GM23338 (cell line): Measurements from ENCODE around the gene SAAL1. TPM values are rescaled to one million over a fixed set of nuclear protein-coding genes. Genes with fewer than 3 reads are reported as not detected.
A peak's percentile ranks its signal among the peaks of the same experiment; 100 is the strongest.

ENCODE experiments used
- ATAC-seq: fragments of 200-7000 bp; cut with Tn5 transposase; 3 replicates; pipeline ENCODE4 v1.9.1; 2020
- DNase-seq: peaks from one replicate; pipeline ENCODE4 v3.0.0-alpha.2; 2015; ENCODE audit warnings: low spot score
- H2AFZ ChIP-seq: fragments of 200-600 bp; sonication (generic); 2 replicates; pipeline ENCODE4 v1.8.0; 2016; ENCODE audit warnings: antibody characterized with exemption, mild to moderate bottlenecking, moderate library complexity
- H3F3A ChIP-seq: fragments of 200-600 bp; sonication (generic); replicated peaks from 2 replicates; pipeline ENCODE4 v1.8.0; 2017; ENCODE audit warnings: antibody characterized with exemption, mixed run types, low read depth
- H3K27ac ChIP-seq: fragments of 200-600 bp; sonication (generic); 2 replicates; pipeline ENCODE4 v1.6.1; 2016; ENCODE audit warnings: low read depth
- H3K27me3 ChIP-seq: fragments of 200-600 bp; sonication (generic); 2 replicates; pipeline ENCODE4 v1.8.0; 2016; ENCODE audit warnings: mild to moderate bottlenecking, mixed run types, moderate library complexity; ENCODE audit not compliant: insufficient read depth
- H3K36me3 ChIP-seq: fragments of 200-600 bp; sonication (generic); 2 replicates; pipeline ENCODE4 v1.8.0; 2016; ENCODE audit warnings: mild to moderate bottlenecking; ENCODE audit not compliant: insufficient read depth
- H3K4me1 ChIP-seq: fragments of 200-600 bp; sonication (generic); 2 replicates; pipeline ENCODE4 v1.8.0; 2016; ENCODE audit warnings: mild to moderate bottlenecking, moderate library complexity; ENCODE audit not compliant: insufficient read depth
- H3K4me2 ChIP-seq: fragments of 200-600 bp; sonication (generic); 2 replicates; pipeline ENCODE4 v1.7.1; 2017; ENCODE audit warnings: mixed run types
- H3K4me3 ChIP-seq: fragments of 200-600 bp; sonication (generic); 2 replicates; pipeline ENCODE4 v1.6.1; 2016; ENCODE audit warnings: mixed run types
- H3K79me2 ChIP-seq: fragments of 200-600 bp; sonication (generic); replicated peaks from 2 replicates; pipeline ENCODE4 v1.8.0; 2017; ENCODE audit warnings: mild to moderate bottlenecking; ENCODE audit not compliant: insufficient read depth
- H3K9me2 ChIP-seq: fragments of 200-600 bp; sonication (generic); 2 replicates; pipeline ENCODE4 v1.8.0; 2017; ENCODE audit not compliant: insufficient read depth
- H4K20me1 ChIP-seq: fragments of 200-600 bp; sonication (generic); replicated peaks from 2 replicates; pipeline ENCODE4 v1.8.0; 2017; ENCODE audit warnings: mild to moderate bottlenecking; ENCODE audit not compliant: insufficient read depth
- H3K27ac Mint-ChIP-seq: 2 replicates; pipeline ENCODE4 v1.8.0; 2020; ENCODE audit warnings: inconsistent platforms, mild to moderate bottlenecking, moderate library complexity, mixed read lengths
- H3K27me3 Mint-ChIP-seq: 3 replicates; pipeline ENCODE4 v1.8.0; 2022; ENCODE audit warnings: low read depth, mild to moderate bottlenecking, moderate library complexity, mixed read lengths, inconsistent platforms; ENCODE audit not compliant: insufficient read depth, poor library complexity
- H3K36me3 Mint-ChIP-seq: 3 replicates; pipeline ENCODE4 v1.8.0; 2021; ENCODE audit warnings: low read depth, mild to moderate bottlenecking, inconsistent platforms, moderate library complexity, mixed read lengths
- H3K4me1 Mint-ChIP-seq: 3 replicates; pipeline ENCODE4 v1.8.0; 2020; ENCODE audit warnings: mild to moderate bottlenecking, inconsistent platforms, mixed read lengths
- H3K4me3 Mint-ChIP-seq: 3 replicates; pipeline ENCODE4 v1.8.0; 2021; ENCODE audit warnings: moderate library complexity, mild to moderate bottlenecking, inconsistent platforms, mixed read lengths
- H3K9me3 Mint-ChIP-seq: 3 replicates; pipeline ENCODE4 v1.8.0; 2020; ENCODE audit warnings: moderate library complexity, mild to moderate bottlenecking, inconsistent platforms, mixed read lengths
- EZH2phosphoT487 ChIP-seq: fragments of 200-600 bp; sonication (generic); IDR thresholded peaks from one replicate; pipeline ENCODE4 v1.8.1; 2018; ENCODE audit warnings: antibody characterized with exemption; ENCODE audit not compliant: unreplicated experiment
- JUNB ChIP-seq: IDR thresholded peaks from one replicate; pipeline ENCODE4 v1.6.1; 2016; ENCODE audit warnings: antibody characterized with exemption; ENCODE audit not compliant: unreplicated experiment
- POLR2AphosphoS5 ChIP-seq: IDR thresholded peaks from 2 replicates; pipeline ENCODE4 v1.6.1; 2016; ENCODE audit warnings: antibody characterized with exemption, low read depth
- STAT1 ChIP-seq: IDR thresholded peaks from one replicate; pipeline ENCODE4 v1.6.1; 2016; ENCODE audit warnings: antibody characterized with exemption; ENCODE audit not compliant: unreplicated experiment
- ZNF462 ChIP-seq: fragments of 250-450 bp; sonication (Bioruptor Pico); IDR thresholded peaks from 2 replicates; pipeline ENCODE4 v1.5.0; 2020; ENCODE audit warnings: mild to moderate bottlenecking, moderate library complexity
- polyA plus RNA-seq: library from polyadenylated mRNA; unstranded; fragments of >200 nt; fragmentation: Nextera tagmentation; extraction: Ambion mirVana; gene quantifications from 2 replicates; pipeline ENCODE4 v1.2.1, GENCODE V29; 2016
- total RNA-seq: library from RNA; depleted of rRNA; stranded (reverse); fragments of >200 nt; shearing (Covaris generic); gene quantifications from 2 replicates; pipeline ENCODE4 v1.2.3, GENCODE V29; 2014
- TF ChIP-seq, protein P1 (sequence below): IDR thresholded peaks from one replicate; pipeline ENCODE4 v1.6.1; 2018; ENCODE audit warnings: antibody characterized with exemption; ENCODE audit not compliant: unreplicated experiment
- TF ChIP-seq, protein P2 (sequence below): IDR thresholded peaks from 2 replicates; pipeline ENCODE4 v1.6.1; 2016; ENCODE audit warnings: antibody characterized with exemption

The SAAL1 gene
- total and polyA plus RNA-seq, 2 experiments from 2014 or later: 45.9 to 61.0 TPM

DNA sequence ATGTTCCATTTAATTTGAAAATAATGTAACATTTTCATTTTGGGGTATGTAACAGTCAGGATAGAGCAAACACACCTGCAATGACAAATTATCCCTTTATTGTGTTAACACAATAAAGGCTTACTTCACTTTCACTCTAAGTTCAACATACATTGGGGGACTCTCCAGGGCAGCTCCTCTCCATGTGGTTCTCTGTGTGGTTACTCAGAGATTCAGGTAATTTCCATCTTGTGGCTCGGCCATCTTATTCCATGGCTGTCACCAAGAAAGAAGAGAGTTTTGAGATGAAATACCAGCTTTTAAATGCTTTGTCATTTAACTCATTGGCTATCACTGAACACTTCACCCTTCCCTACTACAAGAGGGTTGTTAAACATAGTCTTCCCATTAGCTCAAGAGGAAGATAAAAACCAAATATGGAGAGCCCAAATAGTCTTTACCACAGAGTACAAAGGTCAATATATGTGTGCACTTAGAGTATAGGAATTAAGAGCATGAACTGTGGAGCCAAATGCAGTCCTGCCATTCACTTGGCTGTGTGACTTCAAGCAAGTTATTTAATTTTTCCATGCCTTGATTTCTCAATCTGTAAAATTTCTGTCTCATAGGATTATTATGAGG lies 49.2 kb downstream of the SAAL1 start (continued):
- TF ChIP-seq, protein P1, sequence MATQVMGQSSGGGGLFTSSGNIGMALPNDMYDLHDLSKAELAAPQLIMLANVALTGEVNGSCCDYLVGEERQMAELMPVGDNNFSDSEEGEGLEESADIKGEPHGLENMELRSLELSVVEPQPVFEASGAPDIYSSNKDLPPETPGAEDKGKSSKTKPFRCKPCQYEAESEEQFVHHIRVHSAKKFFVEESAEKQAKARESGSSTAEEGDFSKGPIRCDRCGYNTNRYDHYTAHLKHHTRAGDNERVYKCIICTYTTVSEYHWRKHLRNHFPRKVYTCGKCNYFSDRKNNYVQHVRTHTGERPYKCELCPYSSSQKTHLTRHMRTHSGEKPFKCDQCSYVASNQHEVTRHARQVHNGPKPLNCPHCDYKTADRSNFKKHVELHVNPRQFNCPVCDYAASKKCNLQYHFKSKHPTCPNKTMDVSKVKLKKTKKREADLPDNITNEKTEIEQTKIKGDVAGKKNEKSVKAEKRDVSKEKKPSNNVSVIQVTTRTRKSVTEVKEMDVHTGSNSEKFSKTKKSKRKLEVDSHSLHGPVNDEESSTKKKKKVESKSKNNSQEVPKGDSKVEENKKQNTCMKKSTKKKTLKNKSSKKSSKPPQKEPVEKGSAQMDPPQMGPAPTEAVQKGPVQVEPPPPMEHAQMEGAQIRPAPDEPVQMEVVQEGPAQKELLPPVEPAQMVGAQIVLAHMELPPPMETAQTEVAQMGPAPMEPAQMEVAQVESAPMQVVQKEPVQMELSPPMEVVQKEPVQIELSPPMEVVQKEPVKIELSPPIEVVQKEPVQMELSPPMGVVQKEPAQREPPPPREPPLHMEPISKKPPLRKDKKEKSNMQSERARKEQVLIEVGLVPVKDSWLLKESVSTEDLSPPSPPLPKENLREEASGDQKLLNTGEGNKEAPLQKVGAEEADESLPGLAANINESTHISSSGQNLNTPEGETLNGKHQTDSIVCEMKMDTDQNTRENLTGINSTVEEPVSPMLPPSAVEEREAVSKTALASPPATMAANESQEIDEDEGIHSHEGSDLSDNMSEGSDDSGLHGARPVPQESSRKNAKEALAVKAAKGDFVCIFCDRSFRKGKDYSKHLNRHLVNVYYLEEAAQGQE: no peak

DNA sequence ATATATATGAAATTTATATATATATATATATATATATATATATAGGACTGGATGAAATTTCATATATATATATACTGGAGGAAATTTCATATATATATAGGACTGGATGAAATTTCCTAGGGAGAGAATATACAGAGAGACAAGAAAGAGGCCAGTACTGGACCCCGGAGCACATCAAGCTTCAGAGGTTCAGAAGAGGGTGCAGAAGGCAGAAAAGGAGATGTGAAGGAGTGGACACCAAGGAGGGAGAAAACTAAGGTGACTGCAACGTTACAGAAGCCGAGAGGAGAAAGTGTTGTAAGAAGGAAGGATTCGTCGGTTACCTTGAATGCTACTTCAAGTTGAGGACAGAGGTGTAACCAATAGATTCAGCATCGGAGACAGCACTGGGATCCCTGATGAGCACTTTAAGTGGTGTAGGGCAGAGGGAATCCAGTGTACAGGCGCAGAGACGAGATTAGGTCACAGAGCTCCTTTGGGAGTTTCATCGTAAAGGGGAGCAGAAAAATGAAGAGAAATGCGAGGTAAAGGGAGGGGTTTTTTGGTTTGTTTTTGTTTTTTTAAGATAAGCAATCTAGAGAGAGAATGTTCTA lies 51.3 kb downstream of the SAAL1 start:
- Histone ChIP-seq H3K79me2 (no peaks in the 10 kb centered on the region), H3K27ac (0 out of 2 replicates have a peak overlapping the region, but pooled peaks have one; percentile 27), H3K27me3 (no peaks in the 10 kb centered on the region), H3K9me2 (no peaks in the 10 kb centered on the region; the same call in 1 of the 2 replicates), H3K36me3 (no peaks in the 10 kb centered on the region), H4K20me1 (no peaks in the 10 kb centered on the region), H3K4me1 (no peaks in the 10 kb centered on the region), H3K4me3 (no peak overlapping the region), H3K4me2 (no peak overlapping the region), H2AFZ (peak overlapping the region; percentile 45; the same call in 1 of the 2 replicates), H3F3A (no peaks in the 10 kb centered on the region)
- ATAC-seq: no peak
- no peaks in the 10 kb centered on the region for H3K27me3 Mint-ChIP-seq
- H3K36me3 Mint-ChIP-seq: no peaks in the 10 kb centered on the region
- no peak overlapping the region for H3K27ac Mint-ChIP-seq
- no peaks in the 10 kb centered on the region for H3K9me3 Mint-ChIP-seq
- no peak overlapping the region for H3K4me3 Mint-ChIP-seq
- no peaks in the 10 kb centered on the region for H3K4me1 Mint-ChIP-seq
- TF ChIP-seq, protein P1: no peak
- TF ChIP-seq ZNF462 (CRISPR knock-in tag): no peak
- TF ChIP-seq, protein P2, sequence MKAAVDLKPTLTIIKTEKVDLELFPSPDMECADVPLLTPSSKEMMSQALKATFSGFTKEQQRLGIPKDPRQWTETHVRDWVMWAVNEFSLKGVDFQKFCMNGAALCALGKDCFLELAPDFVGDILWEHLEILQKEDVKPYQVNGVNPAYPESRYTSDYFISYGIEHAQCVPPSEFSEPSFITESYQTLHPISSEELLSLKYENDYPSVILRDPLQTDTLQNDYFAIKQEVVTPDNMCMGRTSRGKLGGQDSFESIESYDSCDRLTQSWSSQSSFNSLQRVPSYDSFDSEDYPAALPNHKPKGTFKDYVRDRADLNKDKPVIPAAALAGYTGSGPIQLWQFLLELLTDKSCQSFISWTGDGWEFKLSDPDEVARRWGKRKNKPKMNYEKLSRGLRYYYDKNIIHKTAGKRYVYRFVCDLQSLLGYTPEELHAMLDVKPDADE: no peak
- no peak for TF ChIP-seq JUNB
- TF ChIP-seq POLR2AphosphoS5: no peak
- TF ChIP-seq EZH2phosphoT487: no peak
- TF ChIP-seq STAT1: no peak
- peak; percentile 14 for DNase-seq
